Activated CD4-positive, alpha-beta T cell treated with anti-CD3 and anti-CD28 coated beads, Interleukin-2, amount 50 U/mL, for 4 hours (primary cell): Measurements from ENCODE around the gene MPG.
"Not testable (repeated sequence)": the region's sequence is repeated elsewhere in the genome, so short reads cannot be mapped to it uniquely, and the experiment has no call there.

ENCODE experiments used
- DNase-seq, 2 experiments: peaks; one replicate each; pipeline ENCODE4 v3.0.0-alpha.2; 2020

MPG gene

DNA sequence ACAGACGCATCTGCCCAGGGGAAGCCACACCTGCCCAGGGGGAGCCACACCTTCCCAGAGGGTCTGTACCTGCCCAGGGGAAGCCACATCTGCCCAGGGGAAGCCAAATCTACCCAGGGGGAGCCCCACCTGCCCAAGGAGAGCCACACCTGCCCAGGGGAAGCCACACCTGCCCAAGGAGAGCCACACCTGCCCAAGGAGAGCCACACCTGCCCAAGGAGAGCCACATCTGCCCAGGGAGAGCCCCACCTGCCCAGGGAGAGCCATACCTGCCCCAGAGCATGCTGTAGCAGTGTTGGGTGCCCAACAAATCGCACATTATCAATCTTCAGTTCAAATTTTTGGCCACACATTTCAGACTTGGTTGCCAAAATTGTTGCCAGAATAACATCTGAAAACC, 40.8 kb downstream of the MPG start:
- DNase-seq = no peak

DNA sequence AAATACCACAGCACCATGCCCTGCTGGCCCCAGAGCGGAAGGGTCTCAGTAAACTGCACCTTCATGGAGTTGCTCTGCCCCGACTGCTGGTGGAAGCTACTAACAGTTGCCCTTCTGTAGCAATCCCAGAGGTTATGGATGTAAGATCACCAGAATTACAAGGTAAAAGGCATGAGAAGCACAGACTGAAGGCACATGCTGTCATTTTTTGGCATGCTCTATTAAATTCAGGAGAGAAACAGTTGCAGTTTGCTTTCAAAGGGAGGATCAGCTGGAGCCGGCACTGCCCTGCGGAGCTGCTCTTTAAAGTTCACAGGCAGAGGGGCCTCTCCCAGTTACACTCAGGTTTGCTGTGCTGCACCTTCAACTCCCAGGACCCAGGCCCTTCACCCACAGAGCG, 41.3 kb downstream of the MPG start:
- no peak for DNase-seq

DNA sequence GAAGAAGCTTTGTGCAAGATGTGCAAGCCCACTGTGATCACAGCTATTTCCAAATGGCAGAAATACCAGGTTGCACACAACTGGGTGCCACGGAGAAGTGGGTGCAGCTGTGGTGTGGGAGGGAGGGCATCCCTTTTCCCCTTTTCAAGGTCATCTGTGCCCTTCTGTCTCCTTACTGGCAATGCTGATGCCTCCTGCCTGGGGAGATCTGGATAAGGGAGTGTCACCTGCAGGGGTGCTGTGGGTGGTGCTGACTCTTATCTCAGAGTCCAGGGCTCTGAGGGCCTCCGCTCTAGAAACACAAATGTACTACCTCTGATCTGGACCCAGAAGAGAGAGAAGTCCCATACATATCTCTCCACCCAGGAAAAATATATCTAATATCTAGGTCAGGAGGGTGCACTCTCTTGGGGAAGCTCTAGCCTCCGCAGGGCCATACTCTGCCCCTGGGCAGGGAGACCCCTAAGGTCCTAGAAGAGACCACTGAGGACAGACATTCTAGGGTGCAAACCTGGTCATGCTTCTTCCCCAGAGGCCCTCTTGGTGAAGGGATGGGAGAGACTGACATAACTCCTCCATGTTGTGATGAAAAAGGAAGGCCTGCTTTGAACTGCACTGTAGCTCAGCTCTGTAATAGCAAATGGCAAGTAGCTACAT, 41.9 kb downstream of the MPG start:
- DNase-seq = no peak

DNA sequence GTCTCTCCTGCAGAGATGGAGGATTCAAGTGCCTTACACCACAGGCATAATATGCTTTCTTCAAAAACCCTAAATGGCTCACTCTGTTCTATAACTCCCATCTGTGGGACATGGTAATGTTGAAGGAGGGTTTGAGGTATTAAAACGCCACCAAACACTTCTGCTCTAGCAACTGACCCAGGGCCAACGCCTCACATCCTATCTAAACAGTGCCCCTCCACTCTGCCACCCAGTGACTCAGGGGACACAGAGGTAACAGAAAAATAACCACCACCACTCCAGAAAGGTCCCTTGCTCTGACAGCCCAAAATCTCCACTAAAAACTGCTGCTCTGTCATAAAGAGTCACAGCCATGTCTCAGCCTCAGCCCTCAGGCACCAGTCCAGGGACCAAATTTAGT, 42.7 kb downstream of the MPG start:
- DNase-seq = no peak

DNA sequence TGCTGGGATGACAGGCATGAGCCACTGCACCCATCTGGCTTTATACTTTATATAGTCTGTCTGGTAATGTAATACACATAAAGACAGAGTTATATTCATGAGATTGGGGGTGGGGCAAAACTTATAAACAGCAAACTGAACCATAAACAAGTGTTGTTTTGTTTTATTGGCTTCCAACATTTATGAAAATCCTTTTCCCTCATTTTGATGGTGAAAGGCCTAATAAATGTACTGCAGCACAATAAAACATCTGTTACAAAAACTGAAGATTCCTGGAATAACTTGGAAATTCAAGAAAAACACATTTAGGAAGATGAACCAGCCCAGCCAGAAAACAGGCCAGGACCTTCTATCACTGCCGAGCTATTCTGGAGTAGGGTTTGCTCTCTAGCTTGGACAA, 44.3 kb downstream of the MPG start:
- DNase-seq = no peak

DNA sequence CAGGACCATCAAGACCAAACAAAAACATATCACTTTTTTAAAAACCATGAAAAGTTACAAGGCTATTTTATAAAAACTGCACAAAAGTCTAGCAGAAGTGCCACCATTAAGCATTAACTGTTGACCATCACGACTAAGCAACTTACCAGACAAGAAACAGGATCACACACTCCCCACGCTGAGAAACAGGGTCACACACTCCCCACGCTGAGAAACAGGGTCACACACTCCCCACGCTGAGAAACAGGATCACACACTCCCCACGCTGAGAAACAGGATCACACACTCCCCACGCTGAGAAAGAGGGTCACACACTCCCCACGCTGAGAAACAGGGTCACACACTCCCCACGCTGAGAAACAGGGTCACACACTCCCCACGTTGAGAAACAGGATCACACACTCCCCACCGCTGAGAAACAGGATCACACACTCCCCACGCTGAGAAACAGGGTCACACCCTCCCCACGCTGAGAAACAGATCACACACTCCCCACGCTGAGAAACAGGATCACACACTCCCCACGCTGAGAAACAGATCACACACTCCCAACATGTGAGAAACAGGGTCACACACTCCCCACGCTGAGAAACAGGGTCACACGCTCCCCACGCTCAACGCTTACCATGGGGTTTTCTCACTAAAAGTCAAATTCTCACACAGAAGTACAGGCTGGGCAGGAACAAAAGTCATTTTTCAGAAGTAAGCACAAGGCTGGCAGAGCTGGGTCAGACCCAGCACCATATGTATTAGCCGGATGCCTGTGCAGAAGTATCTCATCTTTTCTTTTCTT, 45.7 kb downstream of the MPG start:
- DNase-seq = not testable (repeated sequence)

DNA sequence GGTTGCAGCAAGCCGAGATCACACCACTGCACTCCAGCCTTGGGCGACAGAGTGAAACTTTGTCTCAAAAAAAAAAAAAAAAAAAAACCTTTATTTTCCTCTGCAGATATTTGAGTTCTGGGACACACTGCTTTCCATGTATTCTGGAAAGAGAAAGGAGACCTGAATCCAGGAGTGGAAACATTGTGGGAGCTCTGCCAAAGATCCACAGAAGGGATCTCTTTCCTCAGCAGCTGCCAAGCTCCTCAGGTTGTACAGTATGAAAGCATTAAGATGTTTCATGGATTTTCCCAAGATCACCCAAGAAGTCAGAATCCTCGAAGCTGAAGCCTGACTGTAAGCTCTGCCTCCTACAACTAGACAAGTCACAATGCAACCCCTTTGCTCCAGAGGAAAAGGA, 47.0 kb downstream of the MPG start:
- DNase-seq = no peak

DNA sequence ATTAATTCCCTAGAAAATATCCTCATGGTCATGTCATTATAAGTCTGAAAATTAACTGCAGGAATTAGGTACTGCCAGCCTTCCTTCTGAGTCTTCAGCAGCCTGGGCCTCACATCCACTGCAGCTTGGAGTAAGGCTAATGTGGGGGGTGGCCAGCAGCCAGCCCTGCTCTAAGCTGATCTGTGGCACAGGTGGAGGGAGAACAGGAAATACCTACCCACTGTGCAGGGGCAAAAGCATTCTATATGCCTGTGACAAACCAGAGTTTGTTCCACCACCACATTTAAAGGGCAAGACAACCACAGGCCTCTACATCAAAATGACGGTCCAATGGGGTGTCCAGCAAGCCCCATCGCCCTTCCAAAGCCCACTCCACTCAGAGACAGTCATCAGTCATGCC, 51.0 kb downstream of the MPG start:
- DNase-seq = no peak

DNA sequence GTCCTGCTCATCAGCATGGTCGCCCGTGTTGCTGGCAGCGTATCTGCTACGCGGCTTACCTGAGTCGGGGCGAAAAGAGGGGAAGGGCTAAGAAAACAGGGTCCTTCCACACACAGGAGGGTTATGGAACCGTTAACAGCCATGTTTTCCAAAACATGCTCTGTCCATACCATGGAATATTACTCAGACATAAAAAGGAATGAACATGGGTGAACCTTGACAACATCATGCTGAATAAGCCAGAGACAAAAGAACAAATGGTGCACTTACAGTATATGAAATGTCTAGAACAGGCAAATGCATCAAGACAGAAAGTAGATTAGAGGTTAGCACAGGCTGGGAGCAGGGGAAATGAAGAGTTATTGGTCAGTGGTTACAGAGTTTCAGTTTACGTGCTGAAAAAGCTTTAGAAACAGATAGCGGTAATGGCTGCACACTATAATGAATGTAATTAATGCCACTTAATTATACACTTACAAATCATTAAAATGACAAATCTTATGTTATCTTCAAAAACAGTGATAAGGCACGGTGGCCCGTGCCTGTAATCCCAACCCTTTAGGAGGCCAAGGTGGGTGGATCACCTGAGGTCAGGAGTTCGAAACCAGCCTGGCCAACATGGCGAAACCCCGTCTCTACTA, 52.6 kb downstream of the MPG start:
- no peak for DNase-seq

DNA sequence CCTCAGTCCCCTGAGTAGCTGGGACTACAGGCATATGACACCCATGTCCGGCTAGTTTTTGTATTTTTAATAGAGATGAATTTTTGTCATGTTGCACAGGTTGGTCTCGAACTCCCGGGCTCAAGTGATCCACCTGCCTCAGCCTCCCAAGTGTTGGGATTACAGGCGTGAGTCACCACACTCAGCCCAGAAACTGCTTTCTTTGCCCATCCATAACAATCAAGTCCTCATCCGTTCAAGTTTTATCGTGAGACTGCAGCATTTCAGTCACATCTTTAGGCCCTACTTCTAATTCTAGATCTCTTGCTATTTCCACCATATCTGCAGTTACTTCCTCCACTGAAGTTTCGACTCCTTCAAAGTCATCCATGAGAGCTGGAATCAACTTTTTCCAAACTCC, 54.1 kb downstream of the MPG start:
- no peak for DNase-seq

DNA sequence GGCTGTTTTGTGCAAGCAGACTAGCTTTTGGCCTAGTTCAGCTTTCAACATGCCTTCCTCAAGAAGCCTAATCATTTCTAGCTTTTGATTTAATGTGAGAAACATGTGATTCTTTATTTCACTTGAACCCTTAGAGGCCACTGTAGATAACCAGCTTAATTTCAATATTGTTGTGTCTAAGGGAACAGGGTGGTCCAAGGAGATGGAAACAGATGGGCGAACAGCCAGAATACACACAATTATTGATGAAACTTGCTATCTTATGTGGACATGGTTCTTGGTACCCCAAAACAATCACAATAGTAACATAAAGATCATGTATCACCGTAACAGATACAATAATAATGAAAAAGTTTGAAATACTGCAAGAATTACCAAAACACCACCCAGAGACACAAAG, 55.7 kb downstream of the MPG start:
- no peak for DNase-seq
